BJ (cell line): ENCODE results near the gene TASP1. TPM values are rescaled to one million over a fixed set of nuclear protein-coding genes. Genes with fewer than 3 reads are reported as not detected.

Experiments used
- CTCF ChIA-PET: fragments of 350-600 bp; formaldehyde crosslinking; extraction: SDS; loops from one replicate; lab custom pipeline; 2021; ENCODE audit warnings: antibody characterized with exemption, inconsistent platforms; lab: Yijun Ruan, JAX
- POLR2A ChIA-PET: fragments of 300-600 bp; sonication (Branson Sonifier 250); formaldehyde crosslinking; extraction: SDS; loops from one replicate; lab custom pipeline; 2021; ENCODE audit warnings: antibody characterized with exemption; lab: Charles Lee
- DNase-seq: peaks from one replicate; pipeline ENCODE4 v3.0.0-alpha.2; 2011; ENCODE audit warnings: low read depth
- H3K27me3 ChIP-seq: 2 replicates; pipeline ENCODE4 v1.6.0; 2011; ENCODE audit warnings: low read length; ENCODE audit not compliant: control insufficient read depth, insufficient read depth
- H3K36me3 ChIP-seq: 2 replicates; pipeline ENCODE4 v1.5.1; 2011; ENCODE audit warnings: low read length; ENCODE audit not compliant: control insufficient read depth, insufficient read depth
- H3K4me3 ChIP-seq: 2 replicates; pipeline ENCODE4 v1.5.1; 2011; ENCODE audit warnings: low read depth, mild to moderate bottlenecking, control low read depth, low read length
- polyA plus RNA-seq: library from polyadenylated mRNA; depleted of rRNA; stranded (reverse); fragments of >200 nt; gene quantifications from 2 replicates; pipeline ENCODE4 v1.2.3, GENCODE V29; 2011
- TF ChIP-seq, protein P1 (sequence below): IDR thresholded peaks from 2 replicates; pipeline ENCODE4 v1.5.1; 2011; ENCODE audit warnings: low read depth, mild to moderate bottlenecking, control low read depth, inconsistent platforms, low read length, moderate library complexity; ENCODE audit not compliant: insufficient read depth

The TASP1 gene
- polyA plus RNA-seq, 1 experiment = 5.4 TPM

DNA sequence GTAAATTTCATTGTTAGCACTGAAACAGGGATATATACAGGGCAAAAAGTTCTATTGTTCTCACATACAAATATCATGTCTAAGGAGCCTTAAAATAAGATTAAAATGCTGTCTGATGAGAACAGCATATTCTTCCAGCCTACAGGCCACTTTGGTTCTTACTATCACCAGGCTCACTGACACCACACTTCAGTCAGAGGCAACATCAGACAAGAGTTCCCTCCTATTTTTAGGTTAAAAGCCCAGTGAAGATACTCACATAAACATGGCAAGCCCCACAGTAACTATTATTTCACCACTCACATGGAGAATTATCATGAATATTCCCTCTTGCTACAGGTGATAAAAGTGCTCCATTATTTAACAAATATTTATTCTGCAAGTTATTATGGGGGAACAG lies 241.9 kb downstream of the TASP1 start:
- POLR2A ChIA-PET = no interaction called here
- H3K36me3 ChIP-seq = peaks cover 2% of the 10 kb centered on the region; the same call in 1 of the 2 replicates
- CTCF ChIA-PET = interaction anchor here (0.8 to 2.5 kb wide), 3 partner anchors 63 to 150 kb away, joined by 3 to 11 read pairs (median 3); no protein-coding TSS in a partner anchor
- DNase-seq = no peak
- TF ChIP-seq, protein P1, sequence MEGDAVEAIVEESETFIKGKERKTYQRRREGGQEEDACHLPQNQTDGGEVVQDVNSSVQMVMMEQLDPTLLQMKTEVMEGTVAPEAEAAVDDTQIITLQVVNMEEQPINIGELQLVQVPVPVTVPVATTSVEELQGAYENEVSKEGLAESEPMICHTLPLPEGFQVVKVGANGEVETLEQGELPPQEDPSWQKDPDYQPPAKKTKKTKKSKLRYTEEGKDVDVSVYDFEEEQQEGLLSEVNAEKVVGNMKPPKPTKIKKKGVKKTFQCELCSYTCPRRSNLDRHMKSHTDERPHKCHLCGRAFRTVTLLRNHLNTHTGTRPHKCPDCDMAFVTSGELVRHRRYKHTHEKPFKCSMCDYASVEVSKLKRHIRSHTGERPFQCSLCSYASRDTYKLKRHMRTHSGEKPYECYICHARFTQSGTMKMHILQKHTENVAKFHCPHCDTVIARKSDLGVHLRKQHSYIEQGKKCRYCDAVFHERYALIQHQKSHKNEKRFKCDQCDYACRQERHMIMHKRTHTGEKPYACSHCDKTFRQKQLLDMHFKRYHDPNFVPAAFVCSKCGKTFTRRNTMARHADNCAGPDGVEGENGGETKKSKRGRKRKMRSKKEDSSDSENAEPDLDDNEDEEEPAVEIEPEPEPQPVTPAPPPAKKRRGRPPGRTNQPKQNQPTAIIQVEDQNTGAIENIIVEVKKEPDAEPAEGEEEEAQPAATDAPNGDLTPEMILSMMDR = no peak
- H3K4me3 ChIP-seq = no peak overlapping the region
- no peaks in the 10 kb centered on the region for H3K27me3 ChIP-seq

DNA sequence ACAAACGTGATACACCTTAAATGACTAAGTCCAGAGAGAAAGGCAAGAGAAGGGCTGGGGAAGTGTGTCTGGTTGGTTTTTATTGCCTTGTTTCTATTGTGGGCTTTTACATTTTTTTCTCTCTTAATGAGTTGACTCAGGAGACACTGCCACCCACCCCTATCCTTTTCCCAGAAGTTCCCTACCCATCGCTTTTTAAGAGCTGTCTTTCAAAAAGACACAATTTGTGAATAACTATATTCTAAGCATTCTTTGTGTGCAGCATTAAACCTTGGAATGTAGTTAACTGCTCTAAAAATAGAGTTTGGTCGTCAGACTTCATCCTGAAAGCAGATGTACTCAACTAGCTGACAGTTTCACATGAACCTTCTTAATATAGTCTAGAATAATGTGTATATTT lies 242.7 kb downstream of the TASP1 start:
- peaks cover 2% of the 10 kb centered on the region; the same call in 1 of the 2 replicates for H3K36me3 ChIP-seq
- ChIA-PET CTCF (interaction anchor here (0.7 to 2.5 kb wide), 4 partner anchors 11 to 480 kb away, joined by 3 to 11 read pairs (median 3); no protein-coding TSS in a partner anchor), POLR2A (no interaction called here)
- no peak overlapping the region for H3K4me3 ChIP-seq
- H3K27me3 ChIP-seq = no peaks in the 10 kb centered on the region
- DNase-seq = peak; percentile 95
- TF ChIP-seq, protein P1 = no peak

DNA sequence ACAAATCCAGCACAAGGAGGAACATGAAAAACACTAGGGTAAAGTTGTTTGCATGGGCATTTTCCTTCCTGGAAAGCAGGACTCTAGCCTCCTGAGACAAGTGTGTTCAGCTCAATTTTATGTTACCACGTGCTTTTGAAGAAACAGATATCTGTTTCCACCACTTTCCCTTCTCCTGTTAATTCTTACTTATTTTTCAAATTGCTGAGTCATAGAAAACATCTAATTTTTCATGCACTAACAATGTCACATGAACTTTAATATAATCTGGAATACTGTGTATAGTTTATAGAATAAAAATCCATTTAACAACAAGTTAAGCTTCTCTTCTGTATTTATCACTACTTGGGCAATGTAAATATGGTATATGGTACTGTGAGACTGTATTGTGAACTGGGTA lies 243.5 kb downstream of the TASP1 start:
- no peak for DNase-seq
- CTCF ChIA-PET = interaction anchor here (1.0 to 2.5 kb wide), 2 partner anchors 10 to 152 kb away, joined by 3 to 11 read pairs; no protein-coding TSS in a partner anchor
- POLR2A ChIA-PET = interaction anchor here (0.6 kb wide), 1 partner anchor 39 kb away, joined by 6 read pairs; no protein-coding TSS in a partner anchor
- TF ChIP-seq, protein P1 = no peak
- Histone ChIP-seq H3K36me3 (peaks cover 2% of the 10 kb centered on the region; the same call in 1 of the 2 replicates), H3K4me3 (no peak overlapping the region), H3K27me3 (no peaks in the 10 kb centered on the region)

DNA sequence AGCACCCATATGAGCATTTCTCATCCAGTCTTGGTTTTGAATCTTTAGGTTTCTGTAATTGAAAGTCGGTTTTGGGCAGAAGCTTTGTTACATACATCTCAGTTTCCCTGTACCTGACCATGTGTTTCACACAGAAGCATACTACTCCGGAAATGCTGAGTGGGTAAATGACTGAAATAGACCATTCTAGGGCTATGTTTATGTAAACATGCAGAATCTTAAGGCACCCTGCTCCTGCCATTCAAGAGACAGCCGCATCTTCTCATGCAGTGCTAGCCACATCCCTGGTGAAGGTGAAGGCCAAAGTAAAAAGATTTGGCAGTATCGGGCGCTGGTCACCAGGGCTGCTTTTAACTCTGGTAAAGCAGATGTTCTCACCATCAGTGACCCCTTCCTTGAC lies 246.3 kb downstream of the TASP1 start:
- Histone ChIP-seq H3K27me3 (no peaks in the 10 kb centered on the region), H3K4me3 (no peak overlapping the region), H3K36me3 (peaks cover 2% of the 10 kb centered on the region; the same call in 1 of the 2 replicates)
- POLR2A ChIA-PET = no interaction called here
- CTCF ChIA-PET = no interaction called here
- DNase-seq = no peak
- TF ChIP-seq, protein P1 = no peak

DNA sequence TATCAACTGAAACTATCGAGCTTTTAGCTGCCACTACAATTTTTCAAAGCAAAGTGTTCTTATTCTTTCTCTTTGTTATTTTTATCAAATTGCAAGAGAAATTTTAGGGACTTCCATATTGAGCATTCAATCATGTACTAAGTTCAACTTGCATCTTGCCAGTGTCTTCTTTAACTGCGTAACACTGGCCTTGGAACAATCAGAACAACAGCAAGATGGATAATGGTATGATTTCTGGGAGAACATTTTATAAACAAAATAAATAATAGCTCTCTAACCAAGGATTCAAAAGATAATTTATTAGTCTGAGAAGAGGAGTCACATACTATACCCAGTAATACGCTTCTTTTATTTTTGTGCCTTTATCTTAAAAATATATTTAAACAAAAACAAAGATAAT lies 249.6 kb downstream of the TASP1 start:
- POLR2A ChIA-PET = no interaction called here
- TF ChIP-seq, protein P1 = no peak
- H3K36me3 ChIP-seq = peaks cover 2% of the 10 kb centered on the region; the same call in 1 of the 2 replicates
- no peaks in the 10 kb centered on the region for H3K27me3 ChIP-seq
- no peak for DNase-seq
- CTCF ChIA-PET = interaction anchor here (0.9 kb wide), 1 partner anchor 38 kb away, joined by 5 read pairs; no protein-coding TSS in a partner anchor
- H3K4me3 ChIP-seq = no peak overlapping the region
